Endothelial cell of umbilical vein (primary cell): Measurements from ENCODE around the gene WNT9A. TPM values are rescaled to one million over a fixed set of nuclear protein-coding genes. Genes with fewer than 3 reads are reported as not detected.

Experiments used
- BruUV-seq: library from RNA; stranded (reverse); fragments of 400-500 nt; replicated peaks from 2 replicates; lab custom pipeline; 2021; lab: Mats Ljungman, UMichigan
- CTCF ChIA-PET: fragments of 300-600, 350-600 bp; sonication (Branson Sonifier 250); formaldehyde crosslinking; loops from one replicate; lab custom pipeline; 2021; ENCODE audit warnings: antibody characterized with exemption, inconsistent platforms; lab: Charles Lee
- POLR2A ChIA-PET: fragments of 300-600, 350-600 bp; sonication (Branson Sonifier 250); formaldehyde crosslinking; loops from one replicate; lab custom pipeline; 2021; ENCODE audit warnings: antibody characterized with exemption, inconsistent platforms; lab: Charles Lee
- DNase-seq: peaks from one replicate; pipeline ENCODE4 v3.0.0-alpha.2; 2011; ENCODE audit warnings: low read depth, low spot score
- FAIRE-seq: peaks from 2 replicates; lab custom pipeline; 2011; peaks lifted over from hg19 to GRCh38; lab: Jason Lieb, UNC
- H2AFZ ChIP-seq: 2 replicates; pipeline ENCODE4 v1.6.0; 2012; ENCODE audit warnings: low read depth, low read length, control low read depth, inconsistent platforms
- H3K27ac ChIP-seq: 2 replicates; pipeline ENCODE4 v1.5.1; 2011; ENCODE audit warnings: low read depth, mild to moderate bottlenecking, control low read depth, low read length, moderate library complexity; ENCODE audit not compliant: insufficient read depth
- H3K27me3 ChIP-seq, 2 experiments: 2 replicates each; pipeline versions ENCODE4 v1.6.0 to v1.6.1; 2011; ENCODE audit warnings: low read length in 2 of 2, mixed read lengths in 1 of 2; ENCODE audit not compliant: control insufficient read depth in 2 of 2, insufficient read depth in 2 of 2
- H3K36me3 ChIP-seq, 2 experiments: 2 replicates in 1 of 2; 3 replicates in 1 of 2; pipeline ENCODE4 v1.5.1; 2011; ENCODE audit warnings: low read length in 2 of 2, mild to moderate bottlenecking in 1 of 2, moderate library complexity in 1 of 2; ENCODE audit not compliant: control insufficient read depth in 2 of 2, insufficient read depth in 2 of 2; ENCODE audit errors: extremely low read depth in 1 of 2
- H3K4me1 ChIP-seq: 3 replicates; pipeline ENCODE4 v1.5.1; 2011; ENCODE audit warnings: mild to moderate bottlenecking, low read length; ENCODE audit not compliant: control insufficient read depth, insufficient read depth; ENCODE audit errors: extremely low read depth
- H3K4me2 ChIP-seq: 2 replicates; pipeline ENCODE4 v1.6.1; 2011; ENCODE audit warnings: low read length, control low read depth, mixed read lengths; ENCODE audit not compliant: insufficient read depth
- H3K4me3 ChIP-seq, 3 experiments: fragments of 200-600 bp in 1 of 3; sonication (generic), shearing (Covaris generic) in 1 of 3; replicated peaks in 1 of 3; 2 replicates each; pipeline ENCODE4 v1.5.1; 2011 to 2016; ENCODE audit warnings: control low read depth in 3 of 3, low read length in 3 of 3, mild to moderate bottlenecking in 2 of 3, inconsistent platforms in 1 of 3, low read depth in 1 of 3, moderate library complexity in 1 of 3; ENCODE audit not compliant: insufficient read depth in 1 of 3
- H3K79me2 ChIP-seq: 2 replicates; pipeline ENCODE4 v1.6.0; 2012; ENCODE audit warnings: low read length, inconsistent platforms; ENCODE audit not compliant: control insufficient read depth, insufficient read depth
- H3K9ac ChIP-seq: replicated peaks from 2 replicates; pipeline ENCODE3; 2011; ENCODE audit warnings: low read length, control low read depth; ENCODE audit not compliant: insufficient read depth; ENCODE audit errors: extremely low read depth
- H3K9me1 ChIP-seq: replicated peaks from 3 replicates; pipeline ENCODE4 v1.6.0; 2011; ENCODE audit warnings: mild to moderate bottlenecking, low read length; ENCODE audit not compliant: control insufficient read depth, insufficient read depth; ENCODE audit errors: extremely low read depth
- H3K9me3 ChIP-seq: replicated peaks from 2 replicates; pipeline ENCODE4 v1.5.1; 2012; ENCODE audit warnings: low read length, inconsistent platforms; ENCODE audit not compliant: control insufficient read depth, insufficient read depth
- H4K20me1 ChIP-seq: replicated peaks from 2 replicates; pipeline ENCODE3; 2011; ENCODE audit warnings: mild to moderate bottlenecking, low read length; ENCODE audit not compliant: control insufficient read depth, insufficient read depth; ENCODE audit errors: extremely low read depth
- CTCF ChIP-seq, 2 donors: IDR thresholded peaks; 1 replicate in 1 of 2; 2 replicates in 1 of 2; pipeline ENCODE4 v1.5.1; 2011; ENCODE audit warnings: low read length in 2 of 2, mild to moderate bottlenecking in 2 of 2, moderate library complexity in 2 of 2, control low read depth in 1 of 2, inconsistent platforms in 1 of 2, low read depth in 1 of 2; ENCODE audit not compliant: insufficient read depth in 1 of 2; ENCODE audit errors: extremely low read depth in 1 of 2
- EZH2 ChIP-seq: IDR thresholded peaks from 2 replicates; pipeline ENCODE4 v1.6.1; 2012; ENCODE audit warnings: borderline replicate concordance, low read depth, mild to moderate bottlenecking, moderate library complexity, low read length, inconsistent platforms; ENCODE audit not compliant: severe bottlenecking
- FOS ChIP-seq: IDR thresholded peaks from 2 replicates; pipeline ENCODE4 v1.6.1; 2011; ENCODE audit warnings: mild to moderate bottlenecking, low read length, moderate library complexity, borderline replicate concordance; ENCODE audit not compliant: insufficient read depth
- GATA2 ChIP-seq: IDR thresholded peaks from 2 replicates; pipeline ENCODE4 v1.7.0; 2011; ENCODE audit warnings: low read depth, mild to moderate bottlenecking, moderate library complexity, mixed read lengths, low read length; ENCODE audit not compliant: insufficient read length, insufficient read depth
- JUN ChIP-seq: IDR thresholded peaks from 2 replicates; pipeline ENCODE4 v1.6.1; 2011; ENCODE audit warnings: borderline replicate concordance, low read depth; ENCODE audit not compliant: insufficient read length, insufficient read depth
- MAX ChIP-seq: IDR thresholded peaks from 2 replicates; pipeline ENCODE4 v1.6.1; 2011; ENCODE audit not compliant: insufficient read depth, insufficient read length
- MYC ChIP-seq: IDR thresholded peaks from one replicate; pipeline ENCODE4 v1.6.1; 2011; ENCODE audit warnings: mild to moderate bottlenecking, low read depth, low read length
- POLR2A ChIP-seq: IDR thresholded peaks from 2 replicates; pipeline ENCODE4 v1.6.1; 2012; ENCODE audit warnings: low read depth, mild to moderate bottlenecking, control low read depth, low read length
- POLR2AphosphoS5 ChIP-seq: IDR thresholded peaks from 2 replicates; pipeline ENCODE4 v1.6.1; 2012; ENCODE audit warnings: low read depth, mild to moderate bottlenecking, control low read depth, low read length, moderate library complexity; ENCODE audit not compliant: insufficient read depth
- dilution Hi-C: fragments of 300-500 bp; cut with MboI; formaldehyde crosslinking; loops from one replicate; pipeline ENCODE4 v1.15.0; 2019; ENCODE audit warnings: low sequenced_read_pairs; ENCODE audit not compliant: extremely low pct_ligation_motif_present
- intact Hi-C: fragments of 100-400 bp; cut with micrococcal nuclease; formaldehyde crosslinking; loops from one replicate; pipeline ENCODE4 v1.10.0; 2022
- polyA plus RNA-seq, 4 experiments: library from polyadenylated mRNA; depleted of rRNA in 3 of 4; stranded (reverse) in 3 of 4; unstranded in 1 of 4; fragments of >200 nt; gene quantifications; 2 replicates each; pipeline versions ENCODE4 v1.2.1 to v1.2.3, GENCODE V29; 2011 to 2012; ENCODE audit warnings: missing spikeins in 1 of 4
- total RNA-seq: library from RNA; stranded (reverse); gene quantifications from 2 replicates; pipeline ENCODE4 v1.2.3, GENCODE V29; 2021

WNT9A gene
- total and polyA plus RNA-seq, 2 donors (not counting 3 experiments of a cell fraction or from before 2014, with no cell fraction given) = 5.4 to 6.2 TPM

DNA sequence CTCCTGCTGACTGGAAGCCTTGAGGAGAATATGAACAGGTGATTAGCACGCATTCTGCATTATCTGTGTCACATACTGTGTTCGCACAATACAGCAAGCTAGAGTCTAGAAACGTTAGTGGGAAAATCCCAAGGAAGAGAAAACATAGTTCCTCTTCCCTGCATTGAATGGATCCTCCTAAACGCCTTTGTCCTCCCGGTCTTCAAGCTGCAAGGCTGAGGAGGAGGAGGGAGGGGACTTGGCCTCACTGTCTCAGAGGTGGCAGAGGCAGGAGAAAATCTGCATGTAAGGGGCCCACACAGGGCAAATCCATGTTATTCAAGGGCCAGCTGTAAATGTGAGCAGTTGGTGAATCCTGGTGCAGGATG lies 34.4 kb downstream of the WNT9A start:
- peaks cover 0 to 2% of the 10 kb centered on the region in 2 experiments for H3K27me3 ChIP-seq
- H3K4me1 ChIP-seq = no peaks in the 10 kb centered on the region
- H3K79me2 ChIP-seq = no peaks in the 10 kb centered on the region
- H3K9ac ChIP-seq = no peak overlapping the region
- no peak overlapping the region for H3K4me3 ChIP-seq
- H3K9me3 ChIP-seq = no peaks in the 10 kb centered on the region
- H3K4me2 ChIP-seq = no peak overlapping the region
- no peak overlapping the region for H2AFZ ChIP-seq
- ChIA-PET CTCF (no interaction called here), POLR2A (no interaction called here)
- no peaks in the 10 kb centered on the region for H4K20me1 ChIP-seq
- BruUV-seq = no TSS peak
- H3K36me3 ChIP-seq = no peaks in the 10 kb centered on the region
- FAIRE-seq = no peak
- dilution Hi-C loops = no loop called here
- DNase-seq = no peak
- intact Hi-C loops = no loop called here
- H3K9me1 ChIP-seq = no peaks in the 10 kb centered on the region
- TF ChIP-seq JUN (no peak), POLR2AphosphoS5 (no peak), POLR2A (no peak), GATA2 (no peak), MAX (no peak), CTCF (IDR thresholded peaks at IDR 0.05; ENCODE audit: extremely low read depth in 1 of 2, insufficient read depth in 1 of 2, low read depth in 1 of 2, low read length in 2 of 2) (no peak), MYC (no peak), FOS (no peak), EZH2 (no peak)
- H3K27ac ChIP-seq = no peak overlapping the region
